GM12878 (cell line): ENCODE measurements around the gene STK40. TPM values are rescaled to one million over a fixed set of nuclear protein-coding genes. Genes with fewer than 3 reads are reported as not detected.

Source experiments
- ATAC-seq: fragments of 200-7000 bp; cut with Tn5 transposase; 3 replicates; pipeline ENCODE4 v1.9.1; 2020; ENCODE audit warnings: mild to moderate bottlenecking, moderate library complexity
- BruUV-seq: library from RNA; stranded (reverse); fragments of 400-500 nt; replicated peaks from 2 replicates; lab custom pipeline; 2021; lab: Mats Ljungman, UMichigan
- CTCF ChIA-PET: fragments of 300-600 bp; sonication (Branson Sonifier 250); formaldehyde crosslinking; extraction: SDS; loops from one replicate; lab custom pipeline; 2021; ENCODE audit warnings: inconsistent platforms; lab: Yijun Ruan, JAX
- POLR2A ChIA-PET: fragments of 350-600 bp; formaldehyde crosslinking; extraction: SDS; loops from one replicate; lab custom pipeline; 2021; ENCODE audit warnings: inconsistent platforms; lab: Charles Lee
- RAD21 ChIA-PET: fragments of 300-600 bp; sonication (Branson Sonifier 250); formaldehyde crosslinking; loops from one replicate; lab custom pipeline; 2023; ENCODE audit warnings: antibody characterized with exemption; ENCODE audit not compliant: unreplicated experiment; lab: Charles Lee
- SMC1A ChIA-PET: fragments of 300-600 bp; sonication (Branson Sonifier 250); formaldehyde crosslinking; loops from one replicate; lab custom pipeline; 2023; ENCODE audit not compliant: unreplicated experiment, uncharacterized antibody; lab: Charles Lee
- DNase-seq: peaks from one replicate; pipeline ENCODE4 v3.0.0-alpha.2; 2011; ENCODE audit warnings: low read depth, low spot score
- FAIRE-seq: peaks from 3 replicates; lab custom pipeline; 2011; peaks lifted over from hg19 to GRCh38; lab: Jason Lieb, UNC
- H2AFZ ChIP-seq: 2 replicates; pipeline ENCODE4 v1.6.0; 2011; ENCODE audit warnings: low read depth, low read length, control low read depth; ENCODE audit not compliant: control insufficient read depth
- H3K27ac ChIP-seq: 2 replicates; pipeline ENCODE4 v1.5.1; 2011; ENCODE audit warnings: control low read depth; ENCODE audit not compliant: control insufficient read depth, insufficient read depth
- H3K27me3 ChIP-seq, 2 experiments: replicated peaks in 1 of 2; 2 replicates each; pipeline versions ENCODE4 v1.6.0 to v1.6.1; 2011; ENCODE audit warnings: low read length in 1 of 2; ENCODE audit not compliant: control insufficient read depth in 2 of 2, insufficient read depth in 2 of 2
- H3K36me3 ChIP-seq, 2 experiments: 2 replicates each; pipeline ENCODE4 v1.5.1; 2011; ENCODE audit warnings: low read length in 1 of 2; ENCODE audit not compliant: control insufficient read depth in 2 of 2, insufficient read depth in 2 of 2
- H3K4me1 ChIP-seq: 2 replicates; pipeline ENCODE4 v1.6.1; 2011; ENCODE audit warnings: mild to moderate bottlenecking, low read length, moderate library complexity, mixed read lengths; ENCODE audit not compliant: control insufficient read depth, insufficient read depth
- H3K4me2 ChIP-seq: 2 replicates; pipeline ENCODE4 v1.6.0; 2011; ENCODE audit warnings: control low read depth; ENCODE audit not compliant: control insufficient read depth, insufficient read depth
- H3K4me3 ChIP-seq: fragments of 200-600 bp; sonication (generic); 2 replicates; pipeline ENCODE4 v1.5.1; 2016
- H3K79me2 ChIP-seq: 2 replicates; pipeline ENCODE4 v1.6.0; 2011; ENCODE audit warnings: low read length; ENCODE audit not compliant: control insufficient read depth, insufficient read depth
- H3K9ac ChIP-seq: 2 replicates; pipeline ENCODE4 v1.8.0; 2011; ENCODE audit warnings: low read length, control low read depth, mixed read lengths; ENCODE audit not compliant: control insufficient read depth, insufficient read depth
- H3K9me3 ChIP-seq: replicated peaks from 3 replicates; pipeline ENCODE4 v1.5.1; 2011; ENCODE audit warnings: mild to moderate bottlenecking, low read length; ENCODE audit not compliant: control insufficient read depth, insufficient read depth
- H4K20me1 ChIP-seq: 2 replicates; pipeline ENCODE4 v1.6.0; 2011; ENCODE audit not compliant: control insufficient read depth, insufficient read depth
- CHD4 ChIP-seq: fragments of 200-600 bp; sonication (generic); IDR thresholded peaks from 2 replicates; pipeline ENCODE4 v1.6.1; 2016; ENCODE audit warnings: mild to moderate bottlenecking
- CREM ChIP-seq: IDR thresholded peaks from 2 replicates; pipeline ENCODE4 v1.6.1; 2014; ENCODE audit warnings: antibody characterized with exemption, low read depth
- HCFC1 ChIP-seq: fragments of 150-350 bp; IDR thresholded peaks from 2 replicates; pipeline ENCODE4 v1.6.1; 2014; ENCODE audit warnings: low read length
- KLF5 ChIP-seq: fragments of 450-650 bp; IDR thresholded peaks from 2 replicates; pipeline ENCODE4 v1.6.1; 2014; ENCODE audit warnings: mild to moderate bottlenecking; ENCODE audit not compliant: partially characterized antibody
- NFYB ChIP-seq: IDR thresholded peaks from 2 replicates; pipeline ENCODE4 v1.6.1; 2011; ENCODE audit warnings: low read depth, mild to moderate bottlenecking, low read length, improper control_type of control experiment, moderate library complexity; ENCODE audit not compliant: insufficient read depth
- RAD21 ChIP-seq: IDR thresholded peaks from 2 replicates; pipeline ENCODE4 v1.6.1; 2011; ENCODE audit warnings: mild to moderate bottlenecking, low read depth, low read length, moderate library complexity; ENCODE audit not compliant: insufficient read depth
- SIX5 ChIP-seq: IDR thresholded peaks from 2 replicates; pipeline ENCODE4 v1.6.1; 2011; ENCODE audit warnings: mild to moderate bottlenecking, low read depth, low read length, moderate library complexity; ENCODE audit not compliant: severe bottlenecking
- SUPT20H ChIP-seq: IDR thresholded peaks from 2 replicates; pipeline ENCODE4 v1.6.1; 2011; ENCODE audit warnings: low read depth, mild to moderate bottlenecking, low read length, moderate library complexity, borderline replicate concordance; ENCODE audit not compliant: control insufficient read depth
- ZNF274 ChIP-seq: IDR thresholded peaks from one replicate; pipeline ENCODE4 v1.8.0; 2011; ENCODE audit not compliant: insufficient read length, insufficient read depth
- WGBS: methylation state at CpG from one replicate; pipeline ENCODE4 v1.1.6; 2016; ENCODE audit warnings: low lambda C conversion rate; ENCODE audit not compliant: insufficient replicate concordance, insufficient coverage; ENCODE audit errors: missing lambda C conversion rate; 5-methylcytosine and 5-hydroxymethylcytosine counted together
- in situ Hi-C: fragments of 300-500 bp; cut with MboI; formaldehyde crosslinking; loops from 9 replicates; pipeline ENCODE4 v1.14.3; 2018; ENCODE audit warnings: mixed read lengths
- intact Hi-C: fragments of 100-400 bp; cut with micrococcal nuclease; formaldehyde crosslinking; loops from one replicate; pipeline ENCODE4 v1.14.2; 2022; ENCODE audit not compliant: unreplicated experiment
- polyA plus RNA-seq, 11 experiments: library from polyadenylated mRNA; depleted of rRNA in 4 of 11; unstranded in 6 of 11; stranded (reverse) in 5 of 11; fragments of >200 nt; fragmentation: Nextera tagmentation in 4 of 11; fragmentation: Illumina TruSeq in 1 of 11; extraction: Ambion mirVana in 4 of 11; extraction: Trizol in 1 of 11; gene quantifications; 1 replicate in 1 of 11; 2 replicates in 10 of 11; pipeline versions ENCODE4 v1.2.1 to v1.2.3, GENCODE V29; 2011 to 2016; ENCODE audit warnings: inconsistent platforms in 2 of 11, missing spikeins in 2 of 11, low read depth in 1 of 11
- total RNA-seq, 4 experiments: library from RNA; depleted of rRNA in 3 of 4; stranded (reverse); fragments of >200 nt in 3 of 4; fragmentation: Illumina TruSeq in 1 of 4; extraction: Trizol in 1 of 4; gene quantifications; 2 replicates each; pipeline versions ENCODE4 v1.2.1 to v1.2.3, GENCODE V29; 2013 to 2021
- TF ChIP-seq, protein P1 (sequence below): fragments of 450-650 bp; IDR thresholded peaks from 2 replicates; pipeline ENCODE4 v1.6.1; 2017; ENCODE audit warnings: borderline replicate concordance
- TF ChIP-seq, protein P2 (sequence below): fragments of 450-650 bp; conservative IDR thresholded peaks from 2 replicates; pipeline ENCODE4 v1.6.1; 2017; ENCODE audit warnings: mild to moderate bottlenecking, moderate library complexity
- TF ChIP-seq, protein P3 (sequence below): fragments of 450-650 bp; formaldehyde crosslinking; IDR thresholded peaks from 2 replicates; pipeline ENCODE4 v1.4.0; 2022; ENCODE audit warnings: mild to moderate bottlenecking, moderate library complexity

The STK40 gene
- total and polyA plus RNA-seq, 10 of the 15 experiments (the other 5 are each of a cell fraction or from before 2014, with no cell fraction given), result 0.27 to 51.0 (median 29.5) TPM

DNA sequence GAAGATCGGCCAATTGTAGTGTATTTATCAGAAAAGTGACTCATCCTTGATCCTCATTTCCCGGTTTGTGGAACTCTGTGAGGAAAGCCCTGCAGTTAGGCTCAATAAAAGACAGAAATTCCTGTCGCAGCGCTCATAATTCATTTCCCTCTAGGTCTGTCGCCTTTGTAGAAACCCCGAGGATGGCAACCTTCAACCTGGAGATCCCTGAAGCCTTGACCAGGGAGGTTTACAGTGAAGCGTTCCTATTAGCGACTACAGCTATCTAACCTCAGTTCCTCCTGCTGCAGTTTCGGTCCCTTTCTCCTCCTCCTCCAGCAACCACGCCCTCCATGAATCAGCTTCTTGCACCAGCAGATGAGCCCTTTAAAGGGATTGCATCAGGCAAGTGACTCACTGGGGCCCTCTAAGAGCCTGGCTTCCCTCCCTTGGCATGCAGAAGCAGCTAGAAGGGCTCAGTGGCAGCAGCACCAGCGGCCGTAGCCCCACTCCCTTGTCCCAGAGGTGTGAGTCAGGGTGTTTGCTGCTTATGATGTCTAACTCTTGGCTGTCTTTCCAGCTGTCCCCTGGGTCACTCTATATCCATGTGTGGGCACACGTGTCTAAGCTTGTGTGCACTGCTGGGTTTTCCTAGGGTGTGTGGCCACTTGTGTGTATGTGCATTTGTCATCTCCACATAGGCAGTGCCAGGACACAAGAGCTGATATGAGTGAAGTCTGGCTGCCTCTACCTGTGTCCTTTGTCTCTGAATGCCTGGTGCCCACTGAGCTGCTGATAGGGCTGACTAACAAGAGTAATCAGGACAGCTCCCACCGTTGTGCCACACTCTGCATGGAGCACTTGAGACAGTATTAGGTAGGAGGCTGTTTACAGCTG lies 779 bp upstream of the STK40 start:
- DNase-seq (peak; percentile 94), FAIRE-seq (peak; percentile 92), ATAC-seq (peak; percentile 77)
- H3K9ac ChIP-seq, result peak overlapping the region; percentile 96
- intact Hi-C loops, result loop anchor here (10.0 kb wide), 2 partner anchors 162 to 232 kb away; partner anchors contain the start of genes MAP7D1 and THRAP3
- peak overlapping the region; percentile 99 for H3K27ac ChIP-seq
- no peaks in the 10 kb centered on the region for H3K27me3 ChIP-seq
- no peaks in the 10 kb centered on the region; the same call in 2 of the 3 replicates for H3K9me3 ChIP-seq
- no peaks in the 10 kb centered on the region for H4K20me1 ChIP-seq
- ChIA-PET RAD21 (interaction anchor here (0.8 to 3.6 kb wide), 17 partner anchors 9 to 237 kb away, joined by 3 to 20 read pairs (median 4); partner anchors contain the start of genes LSM10, THRAP3 and TRAPPC3), CTCF (interaction anchor here (0.6 to 4.6 kb wide), 15 partner anchors 10 to 237 kb away, joined by 3 to 35 read pairs (median 4); partner anchors contain the start of genes LSM10, OSCP1 and TRAPPC3), SMC1A (interaction anchor here (0.8 to 2.1 kb wide), 10 partner anchors 11 to 237 kb away, joined by 3 to 36 read pairs (median 5); partner anchors contain the start of genes LSM10 and TRAPPC3), POLR2A (interaction anchor here (0.5 to 3.9 kb wide), 14 partner anchors 9 to 909 kb away, joined by 3 to 79 read pairs (median 6); partner anchors contain the start of genes LSM10, MAP7D1, SH3D21 and THRAP3)
- peak overlapping the region; percentile 72 for H2AFZ ChIP-seq
- WGBS, result 1% methylated on average over 14 of the region's 14 CpGs
- peaks cover 53% of the 10 kb centered on the region for H3K4me1 ChIP-seq
- H3K4me2 ChIP-seq, result peak overlapping the region; percentile 91
- H3K4me3 ChIP-seq, result peak overlapping the region; percentile 76
- 0 out of 4 replicates have a peak, but pooled peaks cover 0 to 6% of the 10 kb centered on the region in 2 experiments for H3K36me3 ChIP-seq
- H3K79me2 ChIP-seq, result peaks cover 35% of the 10 kb centered on the region
- in situ Hi-C loops, result no loop called here
- TSS peak; percentile 95 for BruUV-seq
- TF ChIP-seq, protein P1, sequence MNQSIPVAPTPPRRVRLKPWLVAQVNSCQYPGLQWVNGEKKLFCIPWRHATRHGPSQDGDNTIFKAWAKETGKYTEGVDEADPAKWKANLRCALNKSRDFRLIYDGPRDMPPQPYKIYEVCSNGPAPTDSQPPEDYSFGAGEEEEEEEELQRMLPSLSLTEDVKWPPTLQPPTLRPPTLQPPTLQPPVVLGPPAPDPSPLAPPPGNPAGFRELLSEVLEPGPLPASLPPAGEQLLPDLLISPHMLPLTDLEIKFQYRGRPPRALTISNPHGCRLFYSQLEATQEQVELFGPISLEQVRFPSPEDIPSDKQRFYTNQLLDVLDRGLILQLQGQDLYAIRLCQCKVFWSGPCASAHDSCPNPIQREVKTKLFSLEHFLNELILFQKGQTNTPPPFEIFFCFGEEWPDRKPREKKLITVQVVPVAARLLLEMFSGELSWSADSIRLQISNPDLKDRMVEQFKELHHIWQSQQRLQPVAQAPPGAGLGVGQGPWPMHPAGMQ, result no peak
- TF ChIP-seq SIX5, result no peak
- TF ChIP-seq NFYB, result no peak
- TF ChIP-seq HCFC1, result no peak
- TF ChIP-seq ZNF274, result no peak
- TF ChIP-seq RAD21, result no peak
- TF ChIP-seq, protein P2, sequence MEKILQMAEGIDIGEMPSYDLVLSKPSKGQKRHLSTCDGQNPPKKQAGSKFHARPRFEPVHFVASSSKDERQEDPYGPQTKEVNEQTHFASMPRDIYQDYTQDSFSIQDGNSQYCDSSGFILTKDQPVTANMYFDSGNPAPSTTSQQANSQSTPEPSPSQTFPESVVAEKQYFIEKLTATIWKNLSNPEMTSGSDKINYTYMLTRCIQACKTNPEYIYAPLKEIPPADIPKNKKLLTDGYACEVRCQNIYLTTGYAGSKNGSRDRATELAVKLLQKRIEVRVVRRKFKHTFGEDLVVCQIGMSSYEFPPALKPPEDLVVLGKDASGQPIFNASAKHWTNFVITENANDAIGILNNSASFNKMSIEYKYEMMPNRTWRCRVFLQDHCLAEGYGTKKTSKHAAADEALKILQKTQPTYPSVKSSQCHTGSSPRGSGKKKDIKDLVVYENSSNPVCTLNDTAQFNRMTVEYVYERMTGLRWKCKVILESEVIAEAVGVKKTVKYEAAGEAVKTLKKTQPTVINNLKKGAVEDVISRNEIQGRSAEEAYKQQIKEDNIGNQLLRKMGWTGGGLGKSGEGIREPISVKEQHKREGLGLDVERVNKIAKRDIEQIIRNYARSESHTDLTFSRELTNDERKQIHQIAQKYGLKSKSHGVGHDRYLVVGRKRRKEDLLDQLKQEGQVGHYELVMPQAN, result peak; percentile 90
- TF ChIP-seq CHD4, result no peak
- no peak for TF ChIP-seq KLF5
- TF ChIP-seq, protein P3, sequence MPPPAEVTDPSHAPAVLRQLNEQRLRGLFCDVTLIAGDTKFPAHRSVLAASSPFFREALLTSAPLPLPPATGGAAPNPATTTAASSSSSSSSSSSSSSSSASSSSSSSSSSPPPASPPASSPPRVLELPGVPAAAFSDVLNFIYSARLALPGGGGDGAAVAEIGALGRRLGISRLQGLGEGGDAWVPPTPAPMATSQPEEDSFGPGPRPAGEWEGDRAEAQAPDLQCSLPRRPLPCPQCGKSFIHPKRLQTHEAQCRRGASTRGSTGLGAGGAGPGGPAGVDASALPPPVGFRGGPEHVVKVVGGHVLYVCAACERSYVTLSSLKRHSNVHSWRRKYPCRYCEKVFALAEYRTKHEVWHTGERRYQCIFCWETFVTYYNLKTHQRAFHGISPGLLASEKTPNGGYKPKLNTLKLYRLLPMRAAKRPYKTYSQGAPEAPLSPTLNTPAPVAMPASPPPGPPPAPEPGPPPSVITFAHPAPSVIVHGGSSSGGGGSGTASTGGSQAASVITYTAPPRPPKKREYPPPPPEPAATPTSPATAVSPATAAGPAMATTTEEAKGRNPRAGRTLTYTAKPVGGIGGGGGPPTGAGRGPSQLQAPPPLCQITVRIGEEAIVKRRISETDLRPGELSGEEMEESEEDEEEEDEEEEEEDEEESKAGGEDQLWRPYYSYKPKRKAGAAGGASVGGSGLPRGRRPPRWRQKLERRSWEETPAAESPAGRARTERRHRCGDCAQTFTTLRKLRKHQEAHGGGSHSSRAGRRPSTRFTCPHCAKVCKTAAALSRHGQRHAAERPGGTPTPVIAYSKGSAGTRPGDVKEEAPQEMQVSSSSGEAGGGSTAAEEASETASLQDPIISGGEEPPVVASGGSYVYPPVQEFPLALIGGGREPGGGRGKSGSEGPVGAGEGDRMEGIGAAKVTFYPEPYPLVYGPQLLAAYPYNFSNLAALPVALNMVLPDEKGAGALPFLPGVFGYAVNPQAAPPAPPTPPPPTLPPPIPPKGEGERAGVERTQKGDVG (CRISPR knock-in tag), result no peak
- no peak for TF ChIP-seq SUPT20H
- no peak for TF ChIP-seq CREM
